GM12878 (cell line): ENCODE results near the gene RBM45. TPM values are rescaled to one million over a fixed set of nuclear protein-coding genes. Genes with fewer than 3 reads are reported as not detected.

Experiments
- BMI1 ChIP-seq: fragments of 450-650 bp; IDR thresholded peaks from 2 replicates; pipeline ENCODE4 v1.6.1; 2016; ENCODE audit warnings: mild to moderate bottlenecking, moderate library complexity, borderline replicate concordance
- CEBPB ChIP-seq, 2 experiments: fragments of 150-350 bp in 1 of 2; IDR thresholded peaks; 2 replicates each; pipeline ENCODE4 v1.6.1; 2012 to 2014; ENCODE audit warnings: low read depth in 2 of 2, low read length in 2 of 2, borderline replicate concordance in 1 of 2, inconsistent platforms in 1 of 2
- CHD2 ChIP-seq: IDR thresholded peaks from 2 replicates; pipeline ENCODE4 v1.6.1; 2011; ENCODE audit warnings: low read depth, low read length, improper control_type of control experiment, borderline replicate concordance
- GATAD2B ChIP-seq: fragments of 450-650 bp; conservative IDR thresholded peaks from 2 replicates; pipeline ENCODE4 v1.6.1; 2017; ENCODE audit warnings: low read depth, mild to moderate bottlenecking, moderate library complexity
- IKZF1 ChIP-seq: fragments of 450-650 bp; conservative IDR thresholded peaks from 2 replicates; pipeline ENCODE4 v1.6.1; 2017; ENCODE audit warnings: antibody characterized with exemption, mild to moderate bottlenecking
- IKZF2 ChIP-seq, 2 experiments: fragments of 450-650 bp; IDR thresholded peaks; 2 replicates each; pipeline ENCODE4 v1.6.1; 2017; ENCODE audit warnings: mild to moderate bottlenecking in 2 of 2, moderate library complexity in 2 of 2
- LARP7 ChIP-seq: fragments of 450-650 bp; IDR thresholded peaks from 2 replicates; pipeline ENCODE4 v1.6.1; 2017; ENCODE audit warnings: mild to moderate bottlenecking
- MEF2A ChIP-seq: IDR thresholded peaks from 2 replicates; pipeline ENCODE4 v1.6.1; 2011; ENCODE audit warnings: low read depth, mild to moderate bottlenecking, low read length, moderate library complexity; ENCODE audit not compliant: insufficient read depth
- PAX5 ChIP-seq: IDR thresholded peaks from 2 replicates; pipeline ENCODE4 v1.6.1; 2011; ENCODE audit warnings: low read depth, low read length, borderline replicate concordance
- RFX5 ChIP-seq: IDR thresholded peaks from 2 replicates; pipeline ENCODE4 v1.6.1; 2011; ENCODE audit warnings: low read depth, low read length, improper control_type of control experiment
- SIX5 ChIP-seq: IDR thresholded peaks from 2 replicates; pipeline ENCODE4 v1.6.1; 2011; ENCODE audit warnings: mild to moderate bottlenecking, low read depth, low read length, moderate library complexity; ENCODE audit not compliant: severe bottlenecking
- SP1 ChIP-seq: IDR thresholded peaks from one replicate; pipeline ENCODE4 v1.6.1; 2011; ENCODE audit warnings: low read depth, low read length
- STAT3 ChIP-seq: IDR thresholded peaks from 2 replicates; pipeline ENCODE4 v1.6.1; 2011; ENCODE audit warnings: low read depth, low read length, improper control_type of control experiment
- polyA plus RNA-seq, 11 experiments: library from polyadenylated mRNA; depleted of rRNA in 4 of 11; unstranded in 6 of 11; stranded (reverse) in 5 of 11; fragments of >200 nt; fragmentation: Nextera tagmentation in 4 of 11; fragmentation: Illumina TruSeq in 1 of 11; extraction: Ambion mirVana in 4 of 11; extraction: Trizol in 1 of 11; gene quantifications; 1 replicate in 1 of 11; 2 replicates in 10 of 11; pipeline versions ENCODE4 v1.2.1 to v1.2.3, GENCODE V29; 2011 to 2016; ENCODE audit warnings: inconsistent platforms in 2 of 11, missing spikeins in 2 of 11, low read depth in 1 of 11
- total RNA-seq, 4 experiments: library from RNA; depleted of rRNA in 3 of 4; stranded (reverse); fragments of >200 nt in 3 of 4; fragmentation: Illumina TruSeq in 1 of 4; extraction: Trizol in 1 of 4; gene quantifications; 2 replicates each; pipeline versions ENCODE4 v1.2.1 to v1.2.3, GENCODE V29; 2013 to 2021
- TF ChIP-seq, protein P1 (sequence below): IDR thresholded peaks from 2 replicates; pipeline ENCODE4 v1.6.1; 2011; ENCODE audit warnings: mild to moderate bottlenecking, low read depth, low read length, moderate library complexity; ENCODE audit not compliant: insufficient replicate concordance
- TF ChIP-seq, protein P2 (sequence below): fragments of 450-650 bp; IDR thresholded peaks from 2 replicates; pipeline ENCODE4 v1.6.1; 2018; ENCODE audit warnings: mild to moderate bottlenecking, low read depth, moderate library complexity; ENCODE audit not compliant: partially characterized antibody
- TF ChIP-seq, protein P3 (sequence below): fragments of 150-350 bp; IDR thresholded peaks from 2 replicates; pipeline ENCODE4 v1.6.1; 2016; ENCODE audit warnings: low read depth, low read length
- TF ChIP-seq, protein P4 (sequence below): fragments of 150-350 bp; IDR thresholded peaks from 2 replicates; pipeline ENCODE4 v1.6.1; 2014; ENCODE audit warnings: mild to moderate bottlenecking, low read depth, low read length

RBM45 gene
- total and polyA plus RNA-seq, 10 of the 15 experiments (the other 5 are each of a cell fraction or from before 2014, with no cell fraction given) = 6.2 to 21.7 (median 14.6) TPM

DNA sequence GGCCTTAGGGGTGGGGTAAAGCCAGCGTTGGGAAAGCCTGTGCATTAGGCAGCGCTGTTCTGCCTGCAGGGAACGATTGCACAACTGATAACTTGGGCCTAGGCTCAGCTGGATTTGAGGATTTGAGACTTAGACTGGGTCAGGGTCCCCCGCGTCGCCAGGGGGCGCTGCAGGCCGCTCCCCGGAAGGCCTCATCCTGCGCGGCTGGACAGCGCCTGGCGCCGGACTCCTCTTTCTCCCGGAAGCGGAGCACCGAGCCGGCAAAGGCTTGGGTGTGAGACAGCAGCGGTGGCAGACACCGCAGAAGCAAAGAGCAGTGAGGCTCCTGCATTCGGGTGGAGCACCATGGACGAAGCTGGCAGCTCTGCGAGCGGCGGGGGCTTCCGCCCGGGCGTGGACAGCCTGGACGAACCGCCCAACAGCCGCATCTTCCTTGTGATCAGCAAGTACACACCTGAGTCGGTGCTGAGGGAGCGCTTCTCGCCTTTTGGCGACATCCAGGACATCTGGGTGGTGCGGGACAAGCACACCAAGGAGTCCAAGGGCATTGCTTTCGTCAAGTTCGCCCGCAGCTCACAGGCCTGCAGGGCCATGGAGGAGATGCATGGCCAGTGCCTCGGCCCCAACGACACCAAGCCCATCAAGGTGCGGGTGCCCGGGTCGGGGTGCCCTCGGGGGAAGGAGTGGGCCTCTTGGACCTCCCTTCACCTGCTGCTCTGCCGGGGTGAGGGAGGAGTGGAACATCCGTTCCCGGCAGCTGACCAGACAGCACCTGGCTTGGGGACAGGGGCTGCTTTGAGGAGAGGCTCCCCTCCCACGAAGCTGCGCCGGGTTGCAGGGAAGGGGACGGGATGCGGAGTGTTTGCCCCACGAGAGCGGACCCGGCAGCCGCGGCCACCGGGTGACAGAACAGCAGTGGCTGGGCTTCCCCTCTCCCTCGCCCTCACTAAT lies at the start of gene RBM45 (continued):
- TF ChIP-seq RFX5 (peak; percentile 41; the same call in 1 of the 2 replicates), IKZF2 (IDR thresholded peaks at IDR 0.05) (peak; percentile 33 to 53; a peak in 3 of 4 replicates), SP1 (no peak), SIX5 (peak; percentile 38), STAT3 (no peak), CHD2 (peak; percentile 59; the same call in 1 of the 2 replicates), IKZF1 (peak; percentile 80), PAX5 (no peak), CEBPB (IDR thresholded peaks at IDR 0.05; ENCODE audit: borderline replicate concordance in 1 of 2, low read depth in 2 of 2, low read length in 2 of 2) (peak in 1 of 2 experiments; percentile 58; a peak in 1 of 4 replicates), GATAD2B (peak; percentile 63; the same call in 1 of the 2 replicates), LARP7 (peak; percentile 75), MEF2A (no peak), BMI1 (no peak)
- TF ChIP-seq, protein P1, sequence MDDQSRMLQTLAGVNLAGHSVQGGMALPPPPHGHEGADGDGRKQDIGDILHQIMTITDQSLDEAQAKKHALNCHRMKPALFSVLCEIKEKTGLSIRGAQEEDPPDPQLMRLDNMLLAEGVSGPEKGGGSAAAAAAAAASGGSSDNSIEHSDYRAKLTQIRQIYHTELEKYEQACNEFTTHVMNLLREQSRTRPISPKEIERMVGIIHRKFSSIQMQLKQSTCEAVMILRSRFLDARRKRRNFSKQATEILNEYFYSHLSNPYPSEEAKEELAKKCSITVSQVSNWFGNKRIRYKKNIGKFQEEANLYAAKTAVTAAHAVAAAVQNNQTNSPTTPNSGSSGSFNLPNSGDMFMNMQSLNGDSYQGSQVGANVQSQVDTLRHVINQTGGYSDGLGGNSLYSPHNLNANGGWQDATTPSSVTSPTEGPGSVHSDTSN = no peak
- TF ChIP-seq, protein P2, sequence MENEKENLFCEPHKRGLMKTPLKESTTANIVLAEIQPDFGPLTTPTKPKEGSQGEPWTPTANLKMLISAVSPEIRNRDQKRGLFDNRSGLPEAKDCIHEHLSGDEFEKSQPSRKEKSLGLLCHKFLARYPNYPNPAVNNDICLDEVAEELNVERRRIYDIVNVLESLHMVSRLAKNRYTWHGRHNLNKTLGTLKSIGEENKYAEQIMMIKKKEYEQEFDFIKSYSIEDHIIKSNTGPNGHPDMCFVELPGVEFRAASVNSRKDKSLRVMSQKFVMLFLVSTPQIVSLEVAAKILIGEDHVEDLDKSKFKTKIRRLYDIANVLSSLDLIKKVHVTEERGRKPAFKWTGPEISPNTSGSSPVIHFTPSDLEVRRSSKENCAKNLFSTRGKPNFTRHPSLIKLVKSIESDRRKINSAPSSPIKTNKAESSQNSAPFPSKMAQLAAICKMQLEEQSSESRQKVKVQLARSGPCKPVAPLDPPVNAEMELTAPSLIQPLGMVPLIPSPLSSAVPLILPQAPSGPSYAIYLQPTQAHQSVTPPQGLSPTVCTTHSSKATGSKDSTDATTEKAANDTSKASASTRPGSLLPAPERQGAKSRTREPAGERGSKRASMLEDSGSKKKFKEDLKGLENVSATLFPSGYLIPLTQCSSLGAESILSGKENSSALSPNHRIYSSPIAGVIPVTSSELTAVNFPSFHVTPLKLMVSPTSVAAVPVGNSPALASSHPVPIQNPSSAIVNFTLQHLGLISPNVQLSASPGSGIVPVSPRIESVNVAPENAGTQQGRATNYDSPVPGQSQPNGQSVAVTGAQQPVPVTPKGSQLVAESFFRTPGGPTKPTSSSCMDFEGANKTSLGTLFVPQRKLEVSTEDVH = no peak
- TF ChIP-seq, protein P3, sequence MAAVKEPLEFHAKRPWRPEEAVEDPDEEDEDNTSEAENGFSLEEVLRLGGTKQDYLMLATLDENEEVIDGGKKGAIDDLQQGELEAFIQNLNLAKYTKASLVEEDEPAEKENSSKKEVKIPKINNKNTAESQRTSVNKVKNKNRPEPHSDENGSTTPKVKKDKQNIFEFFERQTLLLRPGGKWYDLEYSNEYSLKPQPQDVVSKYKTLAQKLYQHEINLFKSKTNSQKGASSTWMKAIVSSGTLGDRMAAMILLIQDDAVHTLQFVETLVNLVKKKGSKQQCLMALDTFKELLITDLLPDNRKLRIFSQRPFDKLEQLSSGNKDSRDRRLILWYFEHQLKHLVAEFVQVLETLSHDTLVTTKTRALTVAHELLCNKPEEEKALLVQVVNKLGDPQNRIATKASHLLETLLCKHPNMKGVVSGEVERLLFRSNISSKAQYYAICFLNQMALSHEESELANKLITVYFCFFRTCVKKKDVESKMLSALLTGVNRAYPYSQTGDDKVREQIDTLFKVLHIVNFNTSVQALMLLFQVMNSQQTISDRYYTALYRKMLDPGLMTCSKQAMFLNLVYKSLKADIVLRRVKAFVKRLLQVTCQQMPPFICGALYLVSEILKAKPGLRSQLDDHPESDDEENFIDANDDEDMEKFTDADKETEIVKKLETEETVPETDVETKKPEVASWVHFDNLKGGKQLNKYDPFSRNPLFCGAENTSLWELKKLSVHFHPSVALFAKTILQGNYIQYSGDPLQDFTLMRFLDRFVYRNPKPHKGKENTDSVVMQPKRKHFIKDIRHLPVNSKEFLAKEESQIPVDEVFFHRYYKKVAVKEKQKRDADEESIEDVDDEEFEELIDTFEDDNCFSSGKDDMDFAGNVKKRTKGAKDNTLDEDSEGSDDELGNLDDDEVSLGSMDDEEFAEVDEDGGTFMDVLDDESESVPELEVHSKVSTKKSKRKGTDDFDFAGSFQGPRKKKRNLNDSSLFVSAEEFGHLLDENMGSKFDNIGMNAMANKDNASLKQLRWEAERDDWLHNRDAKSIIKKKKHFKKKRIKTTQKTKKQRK = no peak
- TF ChIP-seq, protein P4, sequence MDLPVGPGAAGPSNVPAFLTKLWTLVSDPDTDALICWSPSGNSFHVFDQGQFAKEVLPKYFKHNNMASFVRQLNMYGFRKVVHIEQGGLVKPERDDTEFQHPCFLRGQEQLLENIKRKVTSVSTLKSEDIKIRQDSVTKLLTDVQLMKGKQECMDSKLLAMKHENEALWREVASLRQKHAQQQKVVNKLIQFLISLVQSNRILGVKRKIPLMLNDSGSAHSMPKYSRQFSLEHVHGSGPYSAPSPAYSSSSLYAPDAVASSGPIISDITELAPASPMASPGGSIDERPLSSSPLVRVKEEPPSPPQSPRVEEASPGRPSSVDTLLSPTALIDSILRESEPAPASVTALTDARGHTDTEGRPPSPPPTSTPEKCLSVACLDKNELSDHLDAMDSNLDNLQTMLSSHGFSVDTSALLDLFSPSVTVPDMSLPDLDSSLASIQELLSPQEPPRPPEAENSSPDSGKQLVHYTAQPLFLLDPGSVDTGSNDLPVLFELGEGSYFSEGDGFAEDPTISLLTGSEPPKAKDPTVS = no peak
